ENCODE measurements around the gene LHX4. TPM values are rescaled to one million over a fixed set of nuclear protein-coding genes. Genes with fewer than 3 reads are reported as not detected.

The LHX4 gene
- total RNA-seq, 3 donors from 2014 or later (not counting 1 experiment from before 2014, with no cell fraction given) = 0.08 TPM; not detected in 2

DNA sequence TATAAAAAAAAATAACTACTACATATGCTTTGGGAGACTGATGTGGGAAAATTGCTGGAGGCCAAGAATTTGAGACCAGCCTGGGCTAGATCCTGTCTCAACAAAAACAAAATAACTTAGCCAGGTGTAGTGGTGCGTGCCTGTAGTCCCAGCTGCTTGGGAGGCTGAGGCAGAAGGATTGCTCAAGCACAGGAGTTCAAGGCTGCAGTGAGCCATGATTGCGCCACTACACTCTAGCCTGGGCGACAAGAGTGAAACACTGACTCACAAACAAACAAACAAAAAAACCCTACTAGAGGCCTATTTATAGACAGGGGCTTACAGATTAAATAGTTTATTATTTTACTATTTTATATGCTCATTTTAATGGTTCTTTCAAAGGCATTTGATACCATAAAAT is 80.0 kb downstream of the LHX4 start:
- H3K9me3 Mint-ChIP-seq = peaks cover 2 to 5% of the 10 kb centered on the region in 2 donors
- no peak overlapping the region for H3K27ac Mint-ChIP-seq
- intact Hi-C loops (cut with micrococcal nuclease) = no loop called here
- no peak overlapping the region for H3K4me3 Mint-ChIP-seq
- WGBS (ENCODE audit: insufficient coverage) = 100% methylated on average over 3 of the region's 3 CpGs
- Histone ChIP-seq H3K4me3 (ENCODE audit: low read length) (no peak overlapping the region), H3K4me1 (ENCODE audit: control insufficient read depth, insufficient read depth, low read length) (no peaks in the 10 kb centered on the region), H3K9me3 (ENCODE audit: control insufficient read depth, insufficient read depth, low read length) (no peaks in the 10 kb centered on the region), H3K27ac (ENCODE audit: low read length) (no peak overlapping the region), H3K27me3 (ENCODE audit: control insufficient read depth, insufficient read depth, low read length) (no peaks in the 10 kb centered on the region), H3K36me3 (ENCODE audit: control insufficient read depth, insufficient read depth, low read length) (no peaks in the 10 kb centered on the region)
- no peaks in the 10 kb centered on the region for H3K36me3 Mint-ChIP-seq
- ATAC-seq (no peak), DNase-seq (no peak)
- TF ChIP-seq, protein P1, sequence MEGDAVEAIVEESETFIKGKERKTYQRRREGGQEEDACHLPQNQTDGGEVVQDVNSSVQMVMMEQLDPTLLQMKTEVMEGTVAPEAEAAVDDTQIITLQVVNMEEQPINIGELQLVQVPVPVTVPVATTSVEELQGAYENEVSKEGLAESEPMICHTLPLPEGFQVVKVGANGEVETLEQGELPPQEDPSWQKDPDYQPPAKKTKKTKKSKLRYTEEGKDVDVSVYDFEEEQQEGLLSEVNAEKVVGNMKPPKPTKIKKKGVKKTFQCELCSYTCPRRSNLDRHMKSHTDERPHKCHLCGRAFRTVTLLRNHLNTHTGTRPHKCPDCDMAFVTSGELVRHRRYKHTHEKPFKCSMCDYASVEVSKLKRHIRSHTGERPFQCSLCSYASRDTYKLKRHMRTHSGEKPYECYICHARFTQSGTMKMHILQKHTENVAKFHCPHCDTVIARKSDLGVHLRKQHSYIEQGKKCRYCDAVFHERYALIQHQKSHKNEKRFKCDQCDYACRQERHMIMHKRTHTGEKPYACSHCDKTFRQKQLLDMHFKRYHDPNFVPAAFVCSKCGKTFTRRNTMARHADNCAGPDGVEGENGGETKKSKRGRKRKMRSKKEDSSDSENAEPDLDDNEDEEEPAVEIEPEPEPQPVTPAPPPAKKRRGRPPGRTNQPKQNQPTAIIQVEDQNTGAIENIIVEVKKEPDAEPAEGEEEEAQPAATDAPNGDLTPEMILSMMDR (IDR thresholded peaks at IDR 0.05) = no peak
- no peaks in the 10 kb centered on the region for H3K4me1 Mint-ChIP-seq
- no peaks in the 10 kb centered on the region for H3K27me3 Mint-ChIP-seq (ENCODE audit: low read depth in 2 of 2)

DNA sequence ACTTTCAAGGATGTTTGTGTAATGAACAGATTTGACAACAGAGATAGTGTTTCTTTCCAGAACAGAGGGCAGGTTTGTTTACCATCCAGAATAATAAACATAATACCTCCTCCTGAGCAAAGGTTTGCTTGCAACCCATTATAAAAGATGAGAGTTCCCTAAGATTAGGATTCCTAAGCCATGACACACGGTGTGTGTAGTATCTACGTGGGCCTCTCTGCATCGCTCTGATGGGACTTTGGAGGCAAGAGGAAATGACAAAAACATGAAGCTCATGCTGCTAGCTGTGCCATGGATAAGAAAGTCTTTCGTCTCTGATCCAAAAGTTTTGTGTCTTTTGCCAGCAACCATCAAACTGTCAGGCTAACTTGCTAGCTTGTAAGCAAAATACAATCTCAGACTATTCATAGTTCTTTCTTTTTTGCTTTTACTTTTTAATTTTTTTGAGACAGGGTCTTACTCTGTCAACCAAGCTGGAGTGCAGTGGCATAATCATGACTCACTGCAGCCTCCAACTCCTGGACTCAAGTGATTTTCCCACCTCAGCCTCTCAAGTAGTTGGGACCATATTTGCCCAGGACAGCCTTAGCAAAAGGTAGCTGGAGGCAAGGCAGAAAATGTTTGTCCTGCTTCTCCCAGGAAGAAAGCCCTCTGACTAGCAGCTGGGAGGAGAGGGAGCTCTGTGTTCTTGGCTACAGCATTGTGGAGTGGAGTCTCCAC is 81.1 kb downstream of the LHX4 start:
- H3K27ac ChIP-seq (ENCODE audit: low read length) = no peak overlapping the region
- no peaks in the 10 kb centered on the region for H3K36me3 ChIP-seq (ENCODE audit: control insufficient read depth, insufficient read depth, low read length)
- DNase-seq (no peak), ATAC-seq (no peak)
- no peaks in the 10 kb centered on the region for H3K27me3 Mint-ChIP-seq (ENCODE audit: low read depth in 2 of 2)
- 91% methylated on average over 4 of the region's 4 CpGs for WGBS (ENCODE audit: insufficient coverage)
- H3K4me3 Mint-ChIP-seq = no peak overlapping the region
- peaks cover 2 to 5% of the 10 kb centered on the region in 2 donors for H3K9me3 Mint-ChIP-seq
- TF ChIP-seq, protein P1 (IDR thresholded peaks at IDR 0.05) = no peak
- peaks cover 0 to 6% of the 10 kb centered on the region in 2 donors for H3K4me1 Mint-ChIP-seq
- H3K4me1 ChIP-seq (ENCODE audit: control insufficient read depth, insufficient read depth, low read length) = no peaks in the 10 kb centered on the region
- H3K9me3 ChIP-seq (ENCODE audit: control insufficient read depth, insufficient read depth, low read length) = no peaks in the 10 kb centered on the region
- H3K4me3 ChIP-seq (ENCODE audit: low read length) = no peak overlapping the region
- H3K36me3 Mint-ChIP-seq = no peaks in the 10 kb centered on the region
- H3K27me3 ChIP-seq (ENCODE audit: control insufficient read depth, insufficient read depth, low read length) = no peaks in the 10 kb centered on the region
- intact Hi-C loops (cut with micrococcal nuclease) = no loop called here
- no peak overlapping the region for H3K27ac Mint-ChIP-seq

DNA sequence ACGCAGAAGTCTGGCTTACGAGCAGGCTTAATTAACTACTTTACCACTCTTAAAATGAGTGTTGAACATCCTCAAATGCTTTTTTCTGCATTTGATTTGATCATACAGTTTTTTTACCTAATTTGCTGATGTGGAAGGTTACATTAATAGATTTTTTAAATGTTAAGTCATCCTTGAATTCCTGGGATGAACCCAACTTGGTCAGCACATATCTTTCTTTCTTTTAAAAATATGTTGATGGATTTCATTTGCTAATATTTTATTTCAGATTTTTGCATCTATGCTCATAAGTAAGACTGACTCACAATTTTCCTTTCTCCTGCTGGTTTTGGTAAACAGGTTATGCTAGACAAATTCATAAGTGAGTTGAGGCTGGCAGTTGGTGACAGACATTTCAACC is 82.9 kb downstream of the LHX4 start:
- Histone ChIP-seq H3K4me1 (ENCODE audit: control insufficient read depth, insufficient read depth, low read length) (no peaks in the 10 kb centered on the region), H3K27me3 (ENCODE audit: control insufficient read depth, insufficient read depth, low read length) (no peaks in the 10 kb centered on the region), H3K36me3 (ENCODE audit: control insufficient read depth, insufficient read depth, low read length) (no peaks in the 10 kb centered on the region), H3K27ac (ENCODE audit: low read length) (no peak overlapping the region), H3K4me3 (ENCODE audit: low read length) (no peak overlapping the region), H3K9me3 (ENCODE audit: control insufficient read depth, insufficient read depth, low read length) (no peaks in the 10 kb centered on the region)
- WGBS (ENCODE audit: insufficient coverage) = 94% methylated on average over 2 of the region's 2 CpGs
- TF ChIP-seq, protein P1 (IDR thresholded peaks at IDR 0.05) = no peak
- H3K9me3 Mint-ChIP-seq = no peaks in the 10 kb centered on the region
- no peak overlapping the region for H3K27ac Mint-ChIP-seq
- H3K4me1 Mint-ChIP-seq = peaks cover 0 to 6% of the 10 kb centered on the region in 2 donors
- DNase-seq (no peak), ATAC-seq (no peak)
- no peaks in the 10 kb centered on the region for H3K27me3 Mint-ChIP-seq (ENCODE audit: low read depth in 2 of 2)
- no peak overlapping the region for H3K4me3 Mint-ChIP-seq
- intact Hi-C loops (cut with micrococcal nuclease) = no loop called here
- no peaks in the 10 kb centered on the region for H3K36me3 Mint-ChIP-seq

DNA sequence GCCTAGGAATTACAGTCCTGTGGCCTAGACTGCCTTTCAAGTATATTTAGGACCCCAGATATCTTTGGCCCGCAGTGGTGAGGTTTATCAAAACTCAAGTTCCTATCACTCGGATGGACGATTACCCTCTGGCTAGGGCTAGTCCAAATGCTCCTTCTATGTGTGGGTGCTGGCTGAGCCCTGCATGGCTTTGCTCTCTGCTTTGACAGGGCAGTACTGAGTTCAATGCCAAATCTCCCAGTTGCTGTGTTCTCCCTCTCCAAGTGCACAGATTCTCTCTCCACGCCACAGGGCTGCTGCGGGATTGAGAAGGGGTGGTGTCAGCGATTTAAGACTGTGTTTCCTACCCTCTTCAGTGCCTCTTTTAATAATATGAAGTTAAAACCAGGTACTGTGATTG is 97.0 kb downstream of the LHX4 start:
- no peak overlapping the region for H3K27ac Mint-ChIP-seq
- ATAC-seq (no peak), DNase-seq (no peak)
- Histone ChIP-seq H3K36me3 (ENCODE audit: control insufficient read depth, insufficient read depth, low read length) (no peaks in the 10 kb centered on the region), H3K9me3 (ENCODE audit: control insufficient read depth, insufficient read depth, low read length) (no peaks in the 10 kb centered on the region), H3K27ac (ENCODE audit: low read length) (no peak overlapping the region), H3K4me1 (ENCODE audit: control insufficient read depth, insufficient read depth, low read length) (no peaks in the 10 kb centered on the region), H3K27me3 (ENCODE audit: control insufficient read depth, insufficient read depth, low read length) (no peaks in the 10 kb centered on the region), H3K4me3 (ENCODE audit: low read length) (no peak overlapping the region)
- WGBS (ENCODE audit: insufficient coverage) = 96% methylated on average over 6 of the region's 6 CpGs
- H3K36me3 Mint-ChIP-seq = peaks cover 27% of the 10 kb centered on the region
- no peaks in the 10 kb centered on the region for H3K27me3 Mint-ChIP-seq (ENCODE audit: low read depth in 2 of 2)
- H3K4me1 Mint-ChIP-seq = peaks cover 8 to 10% of the 10 kb centered on the region in 2 donors
- intact Hi-C loops (cut with micrococcal nuclease) = no loop called here
- TF ChIP-seq, protein P1 (IDR thresholded peaks at IDR 0.05) = no peak
- H3K9me3 Mint-ChIP-seq = peaks cover 10 to 11% of the 10 kb centered on the region in 2 donors
- no peak overlapping the region for H3K4me3 Mint-ChIP-seq

All from natural killer cell (primary cell).